ENCODE data around the gene PCDHGC5. TPM values are rescaled to one million over a fixed set of nuclear protein-coding genes. Genes with fewer than 3 reads are reported as not detected.

Gene PCDHGC5
- total RNA-seq, 2 experiments from 2014 or later, result not detected

- H3K9me3 Mint-ChIP-seq, result no peaks in the 10 kb centered on the region
- H3K27ac Mint-ChIP-seq, result no peak overlapping the region
- H3K4me3 Mint-ChIP-seq, result no peak overlapping the region
- peaks cover 41% of the 10 kb centered on the region for H3K4me1 Mint-ChIP-seq
- POLR2A ChIA-PET, result no interaction called here
- H3K36me3 Mint-ChIP-seq (ENCODE audit: low read depth), result peaks cover 79% of the 10 kb centered on the region
- DNase-seq, result no peak
- CTCF ChIA-PET, result interaction anchor here (0.9 to 1.6 kb wide), 3 partner anchors 40 to 47 kb away, joined by 3 to 4 read pairs (median 4); no protein-coding TSS in a partner anchor
- H3K27me3 Mint-ChIP-seq, result no peaks in the 10 kb centered on the region
Observed at GRCh38 chr5:141517312-141517711, 28.4 kb downstream of the PCDHGC5 start.

GRCh38 chr5:141517880-141518617, 29.2 kb downstream of the PCDHGC5 start:
- ChIA-PET POLR2A (no interaction called here), CTCF (interaction anchor here (0.6 to 1.4 kb wide), 5 partner anchors 40 to 871 kb away, joined by 3 to 4 read pairs (median 3); partner anchors contain the start of gene PCDHGA12)
- Mint-ChIP-seq H3K27ac (no peak overlapping the region), H3K4me3 (no peak overlapping the region), H3K9me3 (no peaks in the 10 kb centered on the region), H3K27me3 (no peaks in the 10 kb centered on the region), H3K36me3 (ENCODE audit: low read depth) (peaks cover 81% of the 10 kb centered on the region), H3K4me1 (peaks cover 40% of the 10 kb centered on the region)
- no peak for DNase-seq

- Mint-ChIP-seq H3K4me1 (peaks cover 38% of the 10 kb centered on the region), H3K36me3 (ENCODE audit: low read depth) (peaks cover 85% of the 10 kb centered on the region)
- POLR2A ChIA-PET, result no interaction called here
Observed at GRCh38 chr5:141518618-141519015, 29.7 kb downstream of the PCDHGC5 start.

GRCh38 chr5:141519605-141520565, 31.0 kb downstream of the PCDHGC5 start:
- peaks cover 88% of the 10 kb centered on the region for H3K36me3 Mint-ChIP-seq (ENCODE audit: low read depth)
- ChIA-PET POLR2A (no interaction called here), CTCF (interaction anchor here (1.9 to 3.3 kb wide), 2 partner anchors 37 to 107 kb away, joined by 12 read pairs; partner anchors contain the start of gene PCDHGA10)
- H3K4me1 Mint-ChIP-seq, result peaks cover 31% of the 10 kb centered on the region
- no peaks in the 10 kb centered on the region for H3K27me3 Mint-ChIP-seq
- H3K9me3 Mint-ChIP-seq, result no peaks in the 10 kb centered on the region
- DNase-seq, result no peak
- H3K27ac Mint-ChIP-seq, result no peak overlapping the region
- no peak overlapping the region for H3K4me3 Mint-ChIP-seq

More at GRCh38 chr5:141518618-141519015, 29.7 kb downstream of the PCDHGC5 start:
- H3K9me3 Mint-ChIP-seq, result no peaks in the 10 kb centered on the region
- H3K27ac Mint-ChIP-seq, result no peak overlapping the region
- DNase-seq, result no peak
- no peaks in the 10 kb centered on the region for H3K27me3 Mint-ChIP-seq
- H3K4me3 Mint-ChIP-seq, result no peak overlapping the region
- CTCF ChIA-PET, result interaction anchor here (0.6 to 1.4 kb wide), 5 partner anchors 40 to 871 kb away, joined by 3 to 4 read pairs (median 3); partner anchors contain the start of gene PCDHGA12

GRCh38 chr5:141521244-141521781, 32.4 kb downstream of the PCDHGC5 start:
- ChIA-PET CTCF (interaction anchor here (0.8 to 6.1 kb wide), 8 partner anchors 10 to 191 kb away, joined by 3 to 57 read pairs (median 7); partner anchors contain the start of genes PCDHGA1 and PCDHGA10), POLR2A (interaction anchor here (1.5 to 1.7 kb wide), 3 partner anchors 9 to 201 kb away, joined by 4 to 6 read pairs (median 5); partner anchors contain the start of gene TAF7)
- H3K9me3 Mint-ChIP-seq, result no peaks in the 10 kb centered on the region
- H3K4me3 Mint-ChIP-seq, result no peak overlapping the region
- H3K36me3 Mint-ChIP-seq (ENCODE audit: low read depth), result peaks cover 94% of the 10 kb centered on the region
- H3K27me3 Mint-ChIP-seq, result no peaks in the 10 kb centered on the region
- H3K27ac Mint-ChIP-seq, result peak overlapping the region; percentile 0
- DNase-seq, result no peak
- H3K4me1 Mint-ChIP-seq, result peaks cover 25% of the 10 kb centered on the region

- H3K27ac Mint-ChIP-seq, result peak overlapping the region; percentile 31
- no peak for DNase-seq
- peaks cover 93% of the 10 kb centered on the region for H3K36me3 Mint-ChIP-seq (ENCODE audit: low read depth)
- CTCF ChIA-PET, result interaction anchor here (1.2 to 6.1 kb wide), 9 partner anchors 7 to 202 kb away, joined by 3 to 57 read pairs (median 8); partner anchors contain the start of genes PCDHGA10, PCDHGA12 and TAF7
- no peak overlapping the region for H3K4me3 Mint-ChIP-seq
- no peaks in the 10 kb centered on the region for H3K9me3 Mint-ChIP-seq
- H3K27me3 Mint-ChIP-seq, result no peaks in the 10 kb centered on the region
- H3K4me1 Mint-ChIP-seq, result peaks cover 25% of the 10 kb centered on the region
- POLR2A ChIA-PET, result interaction anchor here (0.9 to 1.7 kb wide), 4 partner anchors 10 to 201 kb away, joined by 3 to 6 read pairs (median 4); partner anchors contain the start of gene TAF7
Observed at GRCh38 chr5:141522301-141522700, 33.4 kb downstream of the PCDHGC5 start.

GRCh38 chr5:141523991-141524390, 35.1 kb downstream of the PCDHGC5 start:
- ChIA-PET CTCF (interaction anchor here (0.6 to 6.1 kb wide), 17 partner anchors 9 to 204 kb away, joined by 3 to 57 read pairs (median 5); partner anchors contain the start of genes PCDHGA1, PCDHGA10, PCDHGA11 and PCDHGA12), POLR2A (interaction anchor here (1.1 kb wide), 1 partner anchor 10 kb away, joined by 5 read pairs; no protein-coding TSS in a partner anchor)
- Mint-ChIP-seq H3K27ac (no peak overlapping the region), H3K4me1 (peaks cover 25% of the 10 kb centered on the region), H3K4me3 (no peak overlapping the region), H3K27me3 (no peaks in the 10 kb centered on the region), H3K36me3 (ENCODE audit: low read depth) (peaks cover 95% of the 10 kb centered on the region), H3K9me3 (no peaks in the 10 kb centered on the region)
- DNase-seq, result no peak

- no peak overlapping the region for H3K27ac Mint-ChIP-seq
- peaks cover 25% of the 10 kb centered on the region for H3K4me1 Mint-ChIP-seq
- no peaks in the 10 kb centered on the region for H3K9me3 Mint-ChIP-seq
- peaks cover 92% of the 10 kb centered on the region for H3K36me3 Mint-ChIP-seq (ENCODE audit: low read depth)
- ChIA-PET POLR2A (interaction anchor here (1.0 to 1.1 kb wide), 3 partner anchors 10 to 112 kb away, joined by 3 to 5 read pairs (median 4); no protein-coding TSS in a partner anchor), CTCF (interaction anchor here (0.6 to 6.1 kb wide), 17 partner anchors 9 to 204 kb away, joined by 3 to 57 read pairs (median 4); partner anchors contain the start of genes PCDHGA1, PCDHGA10, PCDHGA11 and PCDHGA12)
- H3K27me3 Mint-ChIP-seq, result no peaks in the 10 kb centered on the region
- peak; percentile 51 for DNase-seq
- no peak overlapping the region for H3K4me3 Mint-ChIP-seq
Observed at GRCh38 chr5:141524604-141525597, 36.0 kb downstream of the PCDHGC5 start.

GRCh38 chr5:141525653-141526052, 36.8 kb downstream of the PCDHGC5 start:
- H3K27ac Mint-ChIP-seq, result no peak overlapping the region
- H3K9me3 Mint-ChIP-seq, result no peaks in the 10 kb centered on the region
- peaks cover 85% of the 10 kb centered on the region for H3K36me3 Mint-ChIP-seq (ENCODE audit: low read depth)
- H3K4me1 Mint-ChIP-seq, result peaks cover 25% of the 10 kb centered on the region
- ChIA-PET CTCF (interaction anchor here (1.1 to 6.1 kb wide), 3 partner anchors 8 to 205 kb away, joined by 3 to 57 read pairs (median 14); partner anchors contain the start of gene TAF7), POLR2A (no interaction called here)
- no peak overlapping the region for H3K4me3 Mint-ChIP-seq
- no peak for DNase-seq
- no peaks in the 10 kb centered on the region for H3K27me3 Mint-ChIP-seq

- Mint-ChIP-seq H3K27me3 (no peaks in the 10 kb centered on the region), H3K9me3 (no peaks in the 10 kb centered on the region), H3K4me1 (peaks cover 11% of the 10 kb centered on the region), H3K4me3 (no peak overlapping the region), H3K27ac (no peak overlapping the region), H3K36me3 (ENCODE audit: low read depth) (peaks cover 70% of the 10 kb centered on the region)
- no peak for DNase-seq
- ChIA-PET CTCF (interaction anchor here (0.5 to 0.9 kb wide), 4 partner anchors 30 to 718 kb away, joined by 3 to 5 read pairs (median 4); no protein-coding TSS in a partner anchor), POLR2A (interaction anchor here (1.2 kb wide), 1 partner anchor 207 kb away, joined by 5 read pairs; no protein-coding TSS in a partner anchor)
Observed at GRCh38 chr5:141527426-141527825, 38.5 kb downstream of the PCDHGC5 start.
